K562 (cell line): ENCODE measurements around the gene ARHGAP18. TPM values are rescaled to one million over a fixed set of nuclear protein-coding genes. Genes with fewer than 3 reads are reported as not detected.

Experiments
- CHCHD3 ChIP-seq: fragments of 250-450 bp; sonication (Bioruptor Pico); IDR thresholded peaks from 2 replicates; pipeline ENCODE4 v2.1.2; 2022; ENCODE audit warnings: mild to moderate bottlenecking
- ETS1 ChIP-seq: conservative IDR thresholded peaks from 2 replicates; pipeline ENCODE4 v1.6.1; 2011; ENCODE audit warnings: low read depth, mild to moderate bottlenecking, low read length; ENCODE audit not compliant: control insufficient read depth
- HDAC1 ChIP-seq, 2 experiments: fragments of 450-650 bp; IDR thresholded peaks; 2 replicates each; pipeline ENCODE4 v1.6.1; 2016 to 2017; ENCODE audit warnings: inconsistent platforms in 1 of 2, mild to moderate bottlenecking in 1 of 2, moderate library complexity in 1 of 2
- TEAD4 ChIP-seq, 2 experiments: sonication (generic) in 1 of 2; formaldehyde crosslinking in 1 of 2; IDR thresholded peaks; 2 replicates each; pipeline versions ENCODE4 v1.6.1 to v1.8.0; 2012 to 2022; ENCODE audit warnings: borderline replicate concordance in 1 of 2, inconsistent platforms in 1 of 2, low read length in 1 of 2, mild to moderate bottlenecking in 1 of 2, missing genetic modification reagents in 1 of 2
- TSHZ1 ChIP-seq: fragments of 250-450 bp; sonication (Bioruptor Pico); IDR thresholded peaks from 2 replicates; pipeline ENCODE4 v1.4.0; 2020; ENCODE audit warnings: mild to moderate bottlenecking, moderate library complexity
- XRCC4 ChIP-seq: IDR thresholded peaks from one replicate; pipeline ENCODE4 v1.6.1; 2011; ENCODE audit not compliant: insufficient read depth, insufficient read length; ENCODE audit errors: extremely low read depth
- ZNF124 ChIP-seq: sonication (generic); formaldehyde crosslinking; IDR thresholded peaks from 2 replicates; pipeline ENCODE4 v1.8.1; 2022; ENCODE audit warnings: missing genetic modification reagents
- ZNF347 ChIP-seq: fragments of 450-650 bp; formaldehyde crosslinking; IDR thresholded peaks from 2 replicates; pipeline ENCODE4 v1.4.0; 2020; ENCODE audit warnings: low read depth, mild to moderate bottlenecking, moderate library complexity
- ZNF639 ChIP-seq, 2 experiments: fragments of 200-800 bp in 1 of 2; sonication (Bioruptor generic) in 1 of 2; sonication (generic) in 1 of 2; formaldehyde crosslinking in 1 of 2; IDR thresholded peaks in 1 of 2; conservative IDR thresholded peaks in 1 of 2; 2 replicates each; pipeline versions ENCODE4 v1.5.0 to v1.6.1; 2016 to 2020; ENCODE audit warnings: missing compliant biosample characterization in 1 of 2, missing genetic modification characterization in 1 of 2, missing genetic modification reagents in 1 of 2
- polyA plus RNA-seq, 8 experiments: library from polyadenylated mRNA; depleted of rRNA in 4 of 8; stranded (reverse) in 5 of 8; unstranded in 3 of 8; fragments of >200 nt; fragmentation: Nextera tagmentation in 2 of 8; fragmentation: Illumina TruSeq in 1 of 8; extraction: Ambion mirVana in 2 of 8; extraction: Trizol in 1 of 8; gene quantifications; 2 replicates each; pipeline versions ENCODE4 v1.2.1 to v1.2.3, GENCODE V29; 2011 to 2014; ENCODE audit warnings: inconsistent platforms in 1 of 8, missing spikeins in 1 of 8
- total RNA-seq, 7 experiments: library from RNA; depleted of rRNA in 6 of 7; stranded (reverse); fragments of >200 nt in 6 of 7; fragmentation: Illumina TruSeq in 2 of 7; extraction: Trizol in 2 of 7; gene quantifications; 2 replicates each; pipeline versions ENCODE4 v1.2.1 to v1.2.3, GENCODE V29; 2011 to 2021; ENCODE audit warnings: low replicate concordance in 1 of 7
- TF ChIP-seq, protein P1 (sequence below): fragments of 450-650 bp; IDR thresholded peaks from 2 replicates; pipeline ENCODE4 v1.6.1; 2016; ENCODE audit warnings: mild to moderate bottlenecking
- TF ChIP-seq, protein P2 (sequence below): sonication (generic); formaldehyde crosslinking; IDR thresholded peaks from 2 replicates; pipeline ENCODE4 v1.8.0; 2022; ENCODE audit warnings: missing genetic modification reagents, mild to moderate bottlenecking, borderline replicate concordance

The ARHGAP18 gene
- total and polyA plus RNA-seq, 9 of the 15 experiments (the other 6 are each of a cell fraction or from before 2014, with no cell fraction given): 13.3 to 29.7 (median 21.1) TPM

DNA sequence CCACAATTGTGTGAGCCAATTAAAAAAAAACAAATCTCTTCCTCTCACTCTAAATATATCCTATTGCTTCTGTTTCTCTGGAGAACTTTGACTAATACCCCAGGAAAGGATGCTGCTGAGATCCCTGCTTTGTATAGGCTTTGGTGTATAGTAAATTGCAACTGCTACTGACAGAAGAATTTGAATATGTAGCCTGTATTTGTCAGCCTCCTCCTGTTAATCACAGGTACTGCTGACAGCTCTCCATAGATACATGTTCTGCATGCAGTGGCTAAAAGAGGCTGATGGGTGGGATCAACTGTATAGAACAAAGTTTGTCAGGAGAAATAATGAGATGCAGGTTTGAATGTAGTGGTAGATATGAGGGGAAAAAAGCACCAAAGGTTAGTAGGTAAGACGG lies 95.0 kb downstream of the ARHGAP18 start (continued):
- TF ChIP-seq ETS1 (no peak), TSHZ1 (CRISPR knock-in tag) (no peak), ZNF639 (CRISPR knock-in tag; conservative IDR thresholded peaks at IDR 0.05 in 1 of 2, IDR thresholded peaks at IDR 0.05 in 1 of 2) (no peak), HDAC1 (IDR thresholded peaks at IDR 0.05) (no peak), CHCHD3 (CRISPR knock-in tag) (no peak), ZNF124 (CRISPR knock-in tag) (no peak), ZNF347 (CRISPR knock-in tag) (no peak), TEAD4 (IDR thresholded peaks at IDR 0.05; ENCODE audit: low read length) (no peak), TEAD4 (CRISPR knock-in tag; IDR thresholded peaks at IDR 0.05; ENCODE audit: borderline replicate concordance) (no peak), XRCC4 (no peak)
- TF ChIP-seq, protein P1, sequence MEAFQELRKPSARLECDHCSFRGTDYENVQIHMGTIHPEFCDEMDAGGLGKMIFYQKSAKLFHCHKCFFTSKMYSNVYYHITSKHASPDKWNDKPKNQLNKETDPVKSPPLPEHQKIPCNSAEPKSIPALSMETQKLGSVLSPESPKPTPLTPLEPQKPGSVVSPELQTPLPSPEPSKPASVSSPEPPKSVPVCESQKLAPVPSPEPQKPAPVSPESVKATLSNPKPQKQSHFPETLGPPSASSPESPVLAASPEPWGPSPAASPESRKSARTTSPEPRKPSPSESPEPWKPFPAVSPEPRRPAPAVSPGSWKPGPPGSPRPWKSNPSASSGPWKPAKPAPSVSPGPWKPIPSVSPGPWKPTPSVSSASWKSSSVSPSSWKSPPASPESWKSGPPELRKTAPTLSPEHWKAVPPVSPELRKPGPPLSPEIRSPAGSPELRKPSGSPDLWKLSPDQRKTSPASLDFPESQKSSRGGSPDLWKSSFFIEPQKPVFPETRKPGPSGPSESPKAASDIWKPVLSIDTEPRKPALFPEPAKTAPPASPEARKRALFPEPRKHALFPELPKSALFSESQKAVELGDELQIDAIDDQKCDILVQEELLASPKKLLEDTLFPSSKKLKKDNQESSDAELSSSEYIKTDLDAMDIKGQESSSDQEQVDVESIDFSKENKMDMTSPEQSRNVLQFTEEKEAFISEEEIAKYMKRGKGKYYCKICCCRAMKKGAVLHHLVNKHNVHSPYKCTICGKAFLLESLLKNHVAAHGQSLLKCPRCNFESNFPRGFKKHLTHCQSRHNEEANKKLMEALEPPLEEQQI: no peak
- TF ChIP-seq, protein P2, sequence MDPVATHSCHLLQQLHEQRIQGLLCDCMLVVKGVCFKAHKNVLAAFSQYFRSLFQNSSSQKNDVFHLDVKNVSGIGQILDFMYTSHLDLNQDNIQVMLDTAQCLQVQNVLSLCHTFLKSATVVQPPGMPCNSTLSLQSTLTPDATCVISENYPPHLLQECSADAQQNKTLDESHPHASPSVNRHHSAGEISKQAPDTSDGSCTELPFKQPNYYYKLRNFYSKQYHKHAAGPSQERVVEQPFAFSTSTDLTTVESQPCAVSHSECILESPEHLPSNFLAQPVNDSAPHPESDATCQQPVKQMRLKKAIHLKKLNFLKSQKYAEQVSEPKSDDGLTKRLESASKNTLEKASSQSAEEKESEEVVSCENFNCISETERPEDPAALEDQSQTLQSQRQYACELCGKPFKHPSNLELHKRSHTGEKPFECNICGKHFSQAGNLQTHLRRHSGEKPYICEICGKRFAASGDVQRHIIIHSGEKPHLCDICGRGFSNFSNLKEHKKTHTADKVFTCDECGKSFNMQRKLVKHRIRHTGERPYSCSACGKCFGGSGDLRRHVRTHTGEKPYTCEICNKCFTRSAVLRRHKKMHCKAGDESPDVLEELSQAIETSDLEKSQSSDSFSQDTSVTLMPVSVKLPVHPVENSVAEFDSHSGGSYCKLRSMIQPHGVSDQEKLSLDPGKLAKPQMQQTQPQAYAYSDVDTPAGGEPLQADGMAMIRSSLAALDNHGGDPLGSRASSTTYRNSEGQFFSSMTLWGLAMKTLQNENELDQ (CRISPR knock-in tag): no peak
